Liver (tissue), 9 donors: ENCODE results near the gene CTNNA2. TPM values are rescaled to one million over a fixed set of nuclear protein-coding genes. Genes with fewer than 3 reads are reported as not detected.

Source experiments
- DNase-seq: peaks from one replicate; pipeline ENCODE4 v3.0.0-alpha.2; 2017; ENCODE audit warnings: low spot score
- H3K27ac ChIP-seq, 2 donors: one replicate each; pipeline ENCODE4 v1.7.0; 2013; ENCODE audit warnings: inconsistent platforms in 2 of 2, low read length in 2 of 2, control low read depth in 1 of 2, low read depth in 1 of 2, mild to moderate bottlenecking in 1 of 2
- H3K27me3 ChIP-seq, 4 donors: one replicate each; pipeline versions ENCODE4 v1.6.1 to v1.7.0; 2013; ENCODE audit warnings: low read length in 3 of 4, inconsistent platforms in 1 of 4, mild to moderate bottlenecking in 1 of 4, moderate library complexity in 1 of 4; ENCODE audit not compliant: control insufficient read depth in 4 of 4, insufficient read depth in 4 of 4
- H3K36me3 ChIP-seq, 4 donors: one replicate each; pipeline versions ENCODE4 v1.6.1 to v1.7.0; 2013; ENCODE audit warnings: low read length in 3 of 4, mild to moderate bottlenecking in 3 of 4, low read depth in 1 of 4, moderate library complexity in 1 of 4; ENCODE audit not compliant: control insufficient read depth in 4 of 4, insufficient read depth in 3 of 4
- H3K4me1 ChIP-seq, 4 donors: one replicate each; pipeline versions ENCODE4 v1.6.1 to v1.7.0; 2013; ENCODE audit warnings: low read length in 3 of 4, mild to moderate bottlenecking in 3 of 4, moderate library complexity in 1 of 4; ENCODE audit not compliant: control insufficient read depth in 4 of 4, insufficient read depth in 4 of 4
- H3K4me3 ChIP-seq, 3 donors: one replicate each; pipeline versions ENCODE4 v1.6.1 to v1.7.0; 2013; ENCODE audit warnings: low read length in 3 of 3, control low read depth in 1 of 3, low read depth in 1 of 3, mild to moderate bottlenecking in 1 of 3
- H3K9ac ChIP-seq, 2 donors: one replicate each; pipeline ENCODE4 v1.7.0; 2013; ENCODE audit warnings: low read length in 2 of 2, mild to moderate bottlenecking in 2 of 2, moderate library complexity in 2 of 2, control low read depth in 1 of 2, low read depth in 1 of 2
- H3K9me3 ChIP-seq, 4 donors: one replicate each; pipeline versions ENCODE4 v1.6.1 to v1.7.0; 2013; ENCODE audit warnings: low read length in 3 of 4; ENCODE audit not compliant: control insufficient read depth in 4 of 4
- ATF3 ChIP-seq: IDR thresholded peaks from 2 replicates; pipeline ENCODE4 v1.6.1; 2016; ENCODE audit warnings: antibody characterized with exemption
- CTCF ChIP-seq: fragments of 150-350 bp; IDR thresholded peaks from 2 replicates; pipeline ENCODE4 v1.5.1; 2017; ENCODE audit warnings: improper control_type of control experiment, low read depth, low read length; ENCODE audit not compliant: missing input control
- EGR1 ChIP-seq, 2 donors: IDR thresholded peaks; 2 replicates each; pipeline ENCODE4 v1.6.1; 2016 to 2018; ENCODE audit warnings: antibody characterized with exemption in 2 of 2, low read depth in 2 of 2
- FOXA1 ChIP-seq: IDR thresholded peaks from 2 replicates; pipeline ENCODE4 v1.6.1; 2016; ENCODE audit warnings: antibody characterized with exemption
- FOXA2 ChIP-seq: IDR thresholded peaks from 2 replicates; pipeline ENCODE4 v1.6.1; 2016; ENCODE audit warnings: antibody characterized with exemption
- GABPA ChIP-seq, 2 donors: IDR thresholded peaks in 1 of 2; conservative IDR thresholded peaks in 1 of 2; 2 replicates each; pipeline ENCODE4 v1.6.1; 2016; ENCODE audit warnings: antibody characterized with exemption in 2 of 2, mild to moderate bottlenecking in 1 of 2, moderate library complexity in 1 of 2
- HNF4A ChIP-seq, 2 donors: conservative IDR thresholded peaks; 2 replicates each; pipeline ENCODE4 v1.6.1; 2016; ENCODE audit warnings: antibody characterized with exemption in 2 of 2, mild to moderate bottlenecking in 2 of 2
- HNF4G ChIP-seq: IDR thresholded peaks from 2 replicates; pipeline ENCODE4 v1.6.1; 2016; ENCODE audit warnings: antibody characterized with exemption
- JUND ChIP-seq, 2 donors: IDR thresholded peaks; 2 replicates each; pipeline ENCODE4 v1.6.1; 2016; ENCODE audit warnings: antibody characterized with exemption in 2 of 2
- MAX ChIP-seq: IDR thresholded peaks from 2 replicates; pipeline ENCODE4 v1.6.1; 2016; ENCODE audit warnings: antibody characterized with exemption
- NR2F2 ChIP-seq: IDR thresholded peaks from 2 replicates; pipeline ENCODE4 v1.6.1; 2016; ENCODE audit warnings: antibody characterized with exemption
- RAD21 ChIP-seq, 2 donors: IDR thresholded peaks; 2 replicates each; pipeline ENCODE4 v1.6.1; 2016; ENCODE audit warnings: antibody characterized with exemption in 2 of 2, mild to moderate bottlenecking in 2 of 2
- RXRA ChIP-seq, 2 donors: IDR thresholded peaks; 2 replicates each; pipeline ENCODE4 v1.6.1; 2017 to 2018; ENCODE audit warnings: antibody characterized with exemption in 2 of 2, mild to moderate bottlenecking in 1 of 2
- SP1 ChIP-seq: IDR thresholded peaks from 2 replicates; pipeline ENCODE4 v1.6.1; 2018; ENCODE audit warnings: antibody characterized with exemption, mild to moderate bottlenecking
- TAF1 ChIP-seq: conservative IDR thresholded peaks from 2 replicates; pipeline ENCODE4 v1.6.1; 2016; ENCODE audit warnings: antibody characterized with exemption, mild to moderate bottlenecking
- YY1 ChIP-seq: IDR thresholded peaks from 2 replicates; pipeline ENCODE4 v1.6.1; 2016; ENCODE audit warnings: antibody characterized with exemption, mild to moderate bottlenecking
- ZBTB33 ChIP-seq: IDR thresholded peaks from 2 replicates; pipeline ENCODE4 v1.6.1; 2016; ENCODE audit warnings: antibody characterized with exemption
- WGBS: extraction: QIAGEN DNeasy Blood & Tissue Kit; methylation state at CpG from one replicate; pipeline ENCODE4 v1.1.7; 2013; 5-methylcytosine and 5-hydroxymethylcytosine counted together
- polyA plus RNA-seq, 2 donors: library from polyadenylated mRNA; stranded (reverse) in 1 of 2; unstranded in 1 of 2; fragments of 200-250 nt in 1 of 2; fragments of >200 nt in 1 of 2; fragmentation: Nextera tagmentation in 1 of 2; extraction: Ambion mirVana in 1 of 2; gene quantifications; one replicate each; pipeline versions ENCODE4 v1.2.1 to v1.2.3, GENCODE V29; 2013 to 2015
- total RNA-seq, 2 donors: library from RNA; depleted of rRNA; stranded (reverse); fragments of >200 nt; gene quantifications; one replicate each; pipeline ENCODE4 v1.2.3, GENCODE V29; 2014
- donor health status: healthy.
- donor health status: healthy.
- donor health status: healthy.
- donor health status: healthy.
- donor health status: healthy.

CTNNA2 gene
- total and polyA plus RNA-seq, 4 donors, result 0.05 TPM; not detected in 3

- Histone ChIP-seq H3K27me3 (peaks cover 0 to 8% (median 2%) of the 10 kb centered on the region in 4 donors), H3K4me3 (no peak overlapping the region), H3K27ac (no peak overlapping the region), H3K9me3 (no peaks in the 10 kb centered on the region), H3K4me1 (peaks cover 0 to 1% (median 0%) of the 10 kb centered on the region in 4 donors), H3K36me3 (no peaks in the 10 kb centered on the region), H3K9ac (no peak overlapping the region)
- 56% methylated on average over 5 of the region's 5 CpGs for WGBS
- no peak for TF ChIP-seq FOXA1
- no peak for TF ChIP-seq JUND (IDR thresholded peaks at IDR 0.05)
- TF ChIP-seq HNF4G, result no peak
- no peak for TF ChIP-seq EGR1 (IDR thresholded peaks at IDR 0.05; ENCODE audit: low read depth in 2 of 2)
- TF ChIP-seq CTCF, result no peak
- no peak for DNase-seq
Measured at GRCh38 chr2:80074321-80075070, 561.6 kb downstream of the CTNNA2 start.

GRCh38 chr2:80075719-80076118 is 562.9 kb downstream of the CTNNA2 start:
- no peaks in the 10 kb centered on the region for H3K36me3 ChIP-seq
- H3K9ac ChIP-seq, result no peak overlapping the region
- TF ChIP-seq ATF3 (no peak), FOXA2 (no peak)
- H3K4me1 ChIP-seq, result peaks cover 0 to 1% (median 0%) of the 10 kb centered on the region in 4 donors
- no peak overlapping the region for H3K27ac ChIP-seq
- H3K4me3 ChIP-seq, result no peak overlapping the region
- DNase-seq, result no peak
- H3K27me3 ChIP-seq, result peaks cover 0 to 8% (median 2%) of the 10 kb centered on the region in 4 donors
- no peaks in the 10 kb centered on the region for H3K9me3 ChIP-seq
- WGBS, result 86% methylated on average over 1 of the region's 1 CpG

GRCh38 chr2:80078290-80079036 is 565.6 kb downstream of the CTNNA2 start:
- WGBS, result 92% methylated on average over 6 of the region's 6 CpGs
- H3K27ac ChIP-seq, result no peak overlapping the region

More at GRCh38 chr2:80078290-80079036, 565.6 kb downstream of the CTNNA2 start:
- Histone ChIP-seq H3K9me3 (no peaks in the 10 kb centered on the region), H3K4me3 (no peak overlapping the region), H3K36me3 (no peaks in the 10 kb centered on the region), H3K4me1 (peaks cover 0 to 1% (median 0%) of the 10 kb centered on the region in 4 donors), H3K9ac (no peak overlapping the region), H3K27me3 (peaks cover 0 to 8% (median 2%) of the 10 kb centered on the region in 4 donors)
- DNase-seq, result no peak
- TF ChIP-seq MAX, result no peak
- no peak for TF ChIP-seq YY1
- no peak for TF ChIP-seq ZBTB33
- TF ChIP-seq HNF4G, result no peak
- TF ChIP-seq RXRA (IDR thresholded peaks at IDR 0.05), result no peak
- TF ChIP-seq TAF1, result no peak
- no peak for TF ChIP-seq RAD21 (IDR thresholded peaks at IDR 0.05)
- TF ChIP-seq ATF3, result no peak
- TF ChIP-seq HNF4A (conservative IDR thresholded peaks at IDR 0.05), result no peak
- TF ChIP-seq JUND (IDR thresholded peaks at IDR 0.05), result no peak
- TF ChIP-seq NR2F2, result no peak
- no peak for TF ChIP-seq CTCF
- no peak for TF ChIP-seq SP1
- TF ChIP-seq EGR1 (IDR thresholded peaks at IDR 0.05; ENCODE audit: low read depth in 2 of 2), result no peak
- TF ChIP-seq GABPA (IDR thresholded peaks at IDR 0.05 in 1 of 2, conservative IDR thresholded peaks at IDR 0.05 in 1 of 2), result no peak
